HG02885 (cell line): ENCODE results near the gene MAP3K9.
A peak's percentile ranks its signal among the peaks of the same experiment; 100 is the strongest.

Experiments used
- ATAC-seq: cut with Tn5 transposase; IDR thresholded peaks from one replicate; pipeline ENCODE4 v1.9.1; 2021; ENCODE audit warnings: mild to moderate bottlenecking; ENCODE audit not compliant: unreplicated experiment, poor library complexity

The MAP3K9 gene

GRCh38 chr14:70822530-70823185 is 13.3 kb upstream of the MAP3K9 start:
- no peak for ATAC-seq

DNA sequence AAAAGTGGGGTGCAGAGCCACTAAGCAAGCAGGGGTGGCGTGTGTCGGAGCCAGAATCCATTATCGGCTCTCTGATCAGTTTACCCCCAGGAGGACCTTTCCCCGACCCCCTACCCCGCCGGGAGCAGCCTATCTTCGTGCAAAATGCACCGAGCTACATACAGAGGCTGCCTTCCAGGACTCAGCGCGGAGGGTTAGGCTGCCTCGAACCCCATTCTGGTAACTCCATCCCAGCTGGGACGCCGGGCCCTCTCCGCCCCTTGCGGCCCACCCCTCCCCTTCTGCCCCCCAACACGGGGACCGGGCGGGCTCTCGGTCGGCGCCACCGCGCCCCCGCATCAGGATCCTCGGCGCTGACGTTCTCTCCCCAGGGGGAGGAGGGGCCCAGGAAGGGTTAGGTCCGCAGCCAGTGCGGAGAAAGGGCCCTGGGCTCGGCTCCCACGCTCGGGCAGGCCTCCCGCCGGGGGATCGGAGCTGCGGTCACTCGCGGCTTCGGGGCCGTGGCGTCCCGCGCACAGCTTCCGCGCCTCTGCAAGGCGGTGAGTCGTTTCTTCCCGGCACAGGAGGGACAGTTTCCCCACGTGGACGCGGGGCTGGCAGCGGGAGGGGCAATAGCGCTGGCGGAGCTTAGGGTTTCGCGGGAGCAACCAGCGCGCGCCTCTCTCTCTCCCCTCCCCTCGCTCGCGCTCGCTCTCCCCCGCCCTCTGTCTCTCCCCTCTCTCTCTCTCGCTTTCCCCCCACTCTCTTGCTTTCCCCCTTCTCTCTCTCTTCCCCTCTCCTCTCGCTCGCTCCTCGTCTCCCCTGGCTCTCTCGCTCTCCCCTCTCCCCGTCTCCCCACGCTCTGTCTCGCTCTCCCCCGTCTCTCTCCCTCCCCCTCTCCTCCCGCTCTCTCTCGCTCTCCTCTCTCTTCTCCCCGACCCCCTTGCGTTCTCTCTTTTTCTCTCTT is 12.5 kb upstream of the MAP3K9 start:
- peak; percentile 45 for ATAC-seq

DNA sequence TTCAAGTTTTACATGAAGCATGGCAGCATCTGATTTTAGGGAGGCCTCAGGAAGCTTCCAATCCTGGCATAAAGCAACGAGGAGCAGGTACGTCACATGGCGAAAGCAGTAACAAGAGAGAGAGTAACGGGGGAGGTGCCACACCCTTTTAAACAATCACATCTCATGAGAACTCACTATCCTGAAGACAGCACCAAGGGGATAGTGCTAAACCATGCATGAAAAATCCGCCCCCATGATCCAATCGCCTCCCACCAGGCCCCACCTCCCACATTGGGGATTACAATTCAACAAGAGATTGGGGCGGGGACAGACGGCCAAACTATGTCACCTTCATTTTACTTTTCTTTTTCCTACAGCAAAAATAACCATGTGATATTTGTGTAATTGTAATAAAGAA is 7.2 kb upstream of the MAP3K9 start:
- ATAC-seq, result no peak

GRCh38 chr14:70814466-70814865 is 5.2 kb upstream of the MAP3K9 start:
- ATAC-seq, result no peak

GRCh38 chr14:70812124-70812818 is 3.0 kb upstream of the MAP3K9 start:
- no peak for ATAC-seq

- ATAC-seq, result no peak
Measured at GRCh38 chr14:70811578-70811977, 2.3 kb upstream of the MAP3K9 start.

DNA sequence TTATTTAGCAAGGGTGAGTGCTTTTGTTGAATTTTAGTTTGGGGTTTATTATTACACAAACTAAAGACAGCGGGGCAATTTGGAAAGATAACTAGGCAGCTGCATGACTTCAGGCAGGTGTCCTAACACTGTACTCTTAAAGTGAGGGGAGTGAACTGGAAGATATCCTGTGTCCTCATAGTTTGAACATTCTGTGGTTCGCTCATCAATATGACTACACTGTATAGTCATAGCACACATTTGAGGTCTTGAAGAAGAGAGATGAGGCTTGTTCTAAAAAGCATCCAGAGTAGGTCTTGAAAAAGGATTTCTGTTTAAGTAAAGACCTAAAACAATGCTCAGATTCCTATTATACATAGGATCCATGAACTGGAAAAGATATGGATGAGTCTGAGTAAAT is 1.7 kb upstream of the MAP3K9 start:
- ATAC-seq, result no peak

DNA sequence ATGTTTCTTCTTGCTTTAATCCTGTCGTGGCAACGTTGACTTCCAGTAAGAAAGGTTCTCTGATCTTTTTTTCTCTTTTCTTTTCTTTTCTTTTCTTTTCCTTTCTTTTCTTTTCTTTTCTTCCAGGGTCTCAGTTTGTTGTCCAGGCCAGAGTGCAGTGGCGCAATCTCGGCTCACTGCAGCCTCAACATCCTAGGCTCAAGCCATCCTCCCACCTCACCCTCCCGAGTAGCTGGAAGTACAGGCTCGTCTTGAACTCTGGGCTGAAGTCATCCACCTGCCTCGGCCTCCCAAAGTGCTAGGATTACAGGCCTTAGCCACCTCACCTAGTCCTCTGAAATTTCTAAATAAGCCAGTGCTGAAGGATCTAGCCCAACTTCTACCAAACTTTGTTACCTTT is 1.3 kb upstream of the MAP3K9 start:
- ATAC-seq, result no peak

GRCh38 chr14:70808416-70809224 is 693 bp downstream of the MAP3K9 start:
- ATAC-seq, result peak; percentile 16

DNA sequence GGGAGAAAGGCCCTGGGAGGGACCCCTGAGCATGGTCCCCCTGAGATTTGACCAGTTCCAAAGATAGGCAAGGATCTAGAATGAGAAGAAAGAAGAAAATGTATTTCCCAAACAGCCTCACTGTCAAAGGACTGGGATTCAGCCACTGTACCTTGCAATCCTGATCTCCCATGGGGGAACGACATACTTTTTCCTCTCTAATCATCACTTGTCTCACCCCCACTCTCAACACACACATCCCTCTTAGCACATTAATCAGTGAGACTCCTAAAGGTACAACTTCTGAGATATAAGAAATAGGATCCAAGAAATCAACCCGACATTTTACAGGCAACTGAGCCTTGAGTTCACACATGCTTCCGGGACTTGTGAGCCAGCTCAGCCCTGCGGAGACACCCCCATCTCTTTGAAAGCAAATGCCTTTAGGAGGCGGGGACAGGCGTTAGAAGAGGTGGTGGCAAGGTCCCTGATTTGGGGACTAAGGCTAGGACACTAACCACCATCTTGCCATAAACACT is 1.4 kb downstream of the MAP3K9 start:
- ATAC-seq, result no peak

DNA sequence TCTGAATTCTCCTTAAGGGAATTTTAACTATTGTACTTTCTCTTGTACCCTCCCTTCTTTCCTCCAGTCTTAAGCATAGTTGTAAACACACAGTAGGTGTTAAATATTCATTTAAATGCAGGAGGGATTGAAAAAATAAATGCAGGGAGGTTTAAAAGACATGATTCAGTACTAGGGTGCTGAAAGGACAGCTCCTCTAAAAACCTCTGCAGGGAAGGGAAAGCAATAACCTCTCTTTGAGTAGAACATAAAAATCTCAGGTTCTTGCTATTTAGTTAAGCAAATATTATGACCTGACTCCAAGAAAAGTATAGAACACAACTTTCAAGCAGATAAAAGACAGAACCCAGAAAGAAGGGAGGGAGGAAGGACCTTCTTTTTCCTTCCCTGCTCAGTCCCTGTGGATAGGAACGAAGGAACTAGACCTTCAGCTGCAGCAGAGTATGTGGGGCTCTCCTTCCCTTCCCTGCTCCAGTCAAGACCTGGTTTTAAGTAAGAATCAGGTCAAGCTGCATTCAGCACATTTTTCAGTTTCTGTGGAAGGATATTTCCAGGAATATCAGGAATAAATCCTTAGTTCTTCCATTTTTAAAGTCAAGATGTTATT is 4.7 kb downstream of the MAP3K9 start:
- no peak for ATAC-seq

DNA sequence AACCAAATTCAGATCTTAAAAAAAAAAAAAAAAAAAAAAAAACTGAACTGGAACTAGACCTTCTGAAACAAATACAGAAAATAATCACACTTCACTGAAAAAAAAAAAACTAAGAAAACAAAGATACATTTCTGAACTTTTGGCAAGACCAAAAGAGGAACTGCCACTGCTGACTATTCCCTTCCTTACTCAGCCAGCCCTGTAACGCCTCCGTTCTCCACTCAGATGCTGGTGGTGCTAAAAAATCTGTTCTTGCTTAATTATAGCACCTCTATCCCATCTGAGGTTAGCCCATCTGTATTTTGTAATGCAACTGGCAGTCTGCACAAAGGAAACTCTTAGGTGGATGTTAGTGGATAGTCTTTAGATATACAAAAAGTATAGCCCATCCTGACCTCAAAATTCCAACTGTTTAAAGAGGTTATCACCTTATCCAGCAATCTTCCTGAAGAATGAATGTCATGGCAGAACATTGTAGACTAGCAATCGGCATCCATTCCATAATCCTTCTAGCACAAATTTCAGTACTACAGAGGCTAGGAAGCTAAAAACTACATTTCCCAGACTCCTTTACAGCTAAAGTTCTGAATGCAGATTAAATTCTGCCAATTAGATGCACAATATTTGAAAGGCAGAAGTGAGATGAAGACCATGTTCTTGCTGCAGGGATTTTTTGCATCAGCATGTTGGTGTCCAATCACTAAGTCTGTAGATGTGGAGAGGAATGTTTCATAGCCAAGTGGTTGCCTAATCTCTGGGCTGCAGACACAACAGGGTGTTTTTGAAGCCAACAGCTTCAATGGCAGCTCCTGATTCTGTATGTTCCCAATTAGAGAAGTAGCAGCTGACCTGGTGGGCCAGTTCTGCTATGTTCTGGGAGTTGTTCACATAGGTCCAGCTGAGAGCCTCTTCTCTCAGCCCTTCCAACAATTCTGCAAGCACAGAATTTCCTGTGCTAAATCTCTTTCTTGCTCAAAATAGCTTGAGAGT is 5.7 kb downstream of the MAP3K9 start:
- peak; percentile 83 for ATAC-seq

DNA sequence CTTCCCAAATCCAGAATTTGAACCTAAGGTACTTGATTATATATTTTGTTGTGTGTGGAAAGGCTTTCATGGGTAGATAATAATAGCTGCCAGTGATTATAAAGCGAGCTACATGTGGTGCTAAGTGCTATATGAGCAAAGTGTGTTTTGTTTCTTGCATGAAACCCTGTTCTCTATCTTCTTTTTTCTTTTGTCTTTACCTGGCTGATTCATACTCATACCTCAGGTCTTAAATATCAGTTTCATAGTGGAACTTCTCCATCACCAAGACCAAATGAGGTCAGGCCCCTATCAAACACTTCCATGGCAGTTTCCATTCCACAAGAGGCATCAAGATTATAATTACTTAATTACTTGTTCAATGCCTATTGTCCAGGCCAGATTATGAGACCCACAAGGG is 6.9 kb downstream of the MAP3K9 start:
- ATAC-seq, result no peak

DNA sequence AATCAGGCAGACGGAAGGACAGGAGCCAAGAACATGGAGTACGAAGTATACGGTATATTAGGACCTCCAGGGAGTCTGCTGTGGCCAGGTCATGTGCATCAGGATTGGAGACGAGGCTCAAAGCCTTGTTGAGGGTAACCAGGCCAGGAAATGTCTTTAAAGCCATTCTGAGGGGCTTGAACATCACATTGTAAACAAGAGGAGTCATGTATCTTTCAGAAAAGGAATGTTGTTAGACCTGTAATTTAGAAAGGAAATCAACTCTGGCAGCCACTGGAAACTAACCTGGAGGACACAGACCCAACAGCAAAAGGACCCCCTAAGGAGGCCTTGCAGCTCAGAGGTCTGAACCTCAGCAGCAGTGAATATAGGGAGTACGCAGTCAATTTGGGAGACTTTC is 7.5 kb downstream of the MAP3K9 start:
- no peak for ATAC-seq

DNA sequence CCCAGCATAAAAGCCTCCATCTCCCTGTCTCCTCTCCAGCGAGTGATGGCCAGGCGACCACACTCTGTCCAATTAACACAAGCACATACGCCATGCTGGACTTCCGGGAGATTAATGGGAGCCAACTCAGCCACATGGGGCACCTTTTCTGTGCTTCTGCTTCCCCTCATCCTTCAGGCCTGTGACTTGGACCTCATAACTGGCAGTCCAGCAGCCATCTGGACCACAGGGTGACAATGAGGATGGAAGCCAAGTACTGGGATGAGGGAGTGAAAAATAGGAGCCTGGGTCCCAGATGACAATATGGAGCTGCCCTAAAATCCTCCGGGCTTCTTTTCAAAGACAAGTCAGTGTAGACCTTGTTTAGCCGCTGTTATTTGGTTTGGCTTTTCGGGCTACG is 12.8 kb downstream of the MAP3K9 start:
- no peak for ATAC-seq

DNA sequence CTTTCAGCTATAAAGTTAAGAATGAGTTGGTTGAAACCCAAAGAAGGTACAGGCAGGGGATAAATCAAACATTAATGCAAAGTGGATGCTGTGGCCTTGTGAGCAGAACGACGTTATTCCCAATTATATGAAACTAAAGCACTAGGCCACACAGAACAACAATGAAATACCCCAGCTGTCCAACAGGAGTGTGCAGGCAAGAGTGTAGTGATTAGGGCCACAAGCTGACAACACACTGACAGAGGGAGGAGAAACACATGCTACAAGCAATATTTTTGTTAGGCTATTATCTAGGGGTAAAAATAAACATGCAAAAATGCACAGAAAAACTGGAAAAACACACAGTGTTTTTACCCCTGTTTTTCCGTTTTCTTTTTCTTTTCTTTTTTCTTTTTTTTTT is 15.0 kb downstream of the MAP3K9 start:
- no peak for ATAC-seq

DNA sequence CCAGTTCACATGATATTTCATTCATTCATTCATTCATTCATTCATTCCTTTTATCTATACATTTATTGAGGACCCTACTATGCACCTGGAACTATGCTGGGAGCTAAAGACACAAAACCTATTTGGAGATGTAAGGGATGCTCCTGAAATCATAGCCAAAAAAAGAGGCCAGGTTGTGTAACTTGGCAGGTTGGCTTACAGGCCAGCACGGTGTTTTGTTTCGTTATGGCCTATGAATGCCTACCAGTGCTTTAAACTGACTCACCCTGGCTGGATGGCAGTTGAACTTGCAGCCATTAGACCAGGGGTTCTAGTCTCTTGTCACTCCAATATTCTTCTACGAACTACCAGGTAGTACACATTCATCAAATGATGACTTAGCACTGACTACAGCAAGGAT is 15.7 kb downstream of the MAP3K9 start:
- no peak for ATAC-seq

- ATAC-seq, result no peak
Measured at GRCh38 chr14:70792939-70793338, 16.4 kb downstream of the MAP3K9 start.

- no peak for ATAC-seq
Measured at GRCh38 chr14:70791971-70792370, 17.3 kb downstream of the MAP3K9 start.
